DOHH2 (cell line): Measurements from ENCODE around the gene ANKRD29.

Source experiments
- H3F3A ChIP-seq: fragments of 200-600 bp; sonication (generic), shearing (Covaris generic); 2 replicates; pipeline ENCODE4 v1.6.0; 2016; ENCODE audit warnings: antibody characterized with exemption, mild to moderate bottlenecking; ENCODE audit not compliant: control insufficient read depth, insufficient read depth
- H3K27ac ChIP-seq: fragments of 200-600 bp; sonication (generic); 2 replicates; pipeline ENCODE4 v1.5.1; 2014; ENCODE audit warnings: low read depth, mild to moderate bottlenecking, low read length, moderate library complexity
- H3K27me3 ChIP-seq: fragments of 200-600 bp; sonication (generic); 2 replicates; pipeline ENCODE4 v1.6.1; 2014; ENCODE audit warnings: mild to moderate bottlenecking, low read length, mixed read lengths; ENCODE audit not compliant: control insufficient read depth
- H3K36me3 ChIP-seq: fragments of 200-600 bp; sonication (generic); 2 replicates; pipeline ENCODE4 v1.6.1; 2014; ENCODE audit warnings: mild to moderate bottlenecking, low read length, moderate library complexity, mixed read lengths; ENCODE audit not compliant: control insufficient read depth
- H3K4me1 ChIP-seq: fragments of 200-600 bp; sonication (generic); 2 replicates; pipeline ENCODE4 v1.6.1; 2014; ENCODE audit warnings: mild to moderate bottlenecking, low read length, mixed read lengths; ENCODE audit not compliant: control insufficient read depth
- H3K4me2 ChIP-seq: fragments of 200-600 bp; sonication (generic); 2 replicates; pipeline ENCODE4 v1.6.0; 2014; ENCODE audit warnings: mild to moderate bottlenecking, low read length, moderate library complexity
- H3K4me3 ChIP-seq: fragments of 200-600 bp; sonication (generic); 2 replicates; pipeline ENCODE4 v1.5.1; 2014; ENCODE audit warnings: mild to moderate bottlenecking, low read length, mixed read lengths
- H3K79me2 ChIP-seq: fragments of 200-600 bp; sonication (generic); 2 replicates; pipeline ENCODE4 v1.6.1; 2014; ENCODE audit warnings: mild to moderate bottlenecking, low read length, mixed read lengths; ENCODE audit not compliant: control insufficient read depth
- H3K9me2 ChIP-seq: fragments of 200-600 bp; sonication (generic); replicated peaks from 2 replicates; pipeline ENCODE4 v1.6.1; 2014; ENCODE audit warnings: mild to moderate bottlenecking, low read length, mixed read lengths; ENCODE audit not compliant: control insufficient read depth
- H3K9me3 ChIP-seq: fragments of 200-600 bp; sonication (generic); 2 replicates; pipeline ENCODE4 v1.6.1; 2014; ENCODE audit warnings: antibody characterized with exemption, low read length, mixed read lengths; ENCODE audit not compliant: control insufficient read depth, insufficient read depth
- H4K20me1 ChIP-seq: fragments of 200-600 bp; sonication (generic); 2 replicates; pipeline ENCODE4 v1.6.0; 2014; ENCODE audit warnings: low read depth, mild to moderate bottlenecking, antibody characterized with exemption, low read length, moderate library complexity; ENCODE audit not compliant: control insufficient read depth, insufficient read depth
- EZH2phosphoT487 ChIP-seq: fragments of 200-600 bp; sonication (generic); IDR thresholded peaks from 2 replicates; pipeline ENCODE4 v1.6.1; 2017; ENCODE audit warnings: borderline replicate concordance, mild to moderate bottlenecking, antibody characterized with exemption, low read length, moderate library complexity, mixed read lengths
- TF ChIP-seq, protein P1 (sequence below): fragments of 200-600 bp; sonication (generic); IDR thresholded peaks from one replicate; pipeline ENCODE4 v1.5.1; 2014; ENCODE audit warnings: antibody characterized with exemption, mild to moderate bottlenecking, low read depth, low read length; ENCODE audit not compliant: poor library complexity, severe bottlenecking

The ANKRD29 gene

DNA sequence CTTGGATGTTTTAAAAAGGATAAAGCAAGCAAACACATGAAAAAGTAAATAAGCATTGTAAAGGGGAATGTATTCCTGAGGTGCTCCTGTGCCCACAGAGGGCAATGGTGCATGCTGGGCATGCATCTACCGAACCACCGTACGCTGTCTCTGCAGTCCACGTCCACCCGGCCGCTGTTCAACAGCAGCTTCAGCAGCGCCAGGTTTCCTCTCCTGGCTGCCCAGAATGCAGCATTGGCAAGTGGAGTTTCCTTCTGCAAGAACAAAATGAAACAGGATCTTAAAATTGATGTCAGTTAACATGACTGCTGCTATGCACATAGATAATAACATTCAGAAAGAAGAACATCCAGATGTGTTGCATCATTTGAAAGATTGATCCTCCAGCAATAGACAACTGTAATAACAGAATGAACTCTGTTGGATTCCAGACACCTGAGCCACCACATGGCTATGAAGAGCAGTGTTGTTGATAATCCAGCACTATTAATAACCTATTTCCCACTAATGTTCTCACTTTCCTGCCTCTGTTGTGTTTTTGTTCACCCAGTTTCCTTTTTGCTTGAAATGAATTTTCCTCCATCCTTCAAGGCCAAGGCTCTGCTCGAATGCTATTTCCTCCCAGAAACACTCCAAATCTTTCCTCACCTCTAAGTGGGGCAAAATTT lies 13.6 kb downstream of the ANKRD29 start:
- Histone ChIP-seq H3K9me2 (no peaks in the 10 kb centered on the region), H3K4me1 (no peaks in the 10 kb centered on the region), H3K4me2 (no peak overlapping the region), H3K27ac (no peak overlapping the region), H3K36me3 (no peaks in the 10 kb centered on the region), H3K4me3 (no peak overlapping the region), H3K27me3 (peaks cover 14% of the 10 kb centered on the region), H3K79me2 (no peaks in the 10 kb centered on the region), H4K20me1 (no peaks in the 10 kb centered on the region), H3F3A (no peaks in the 10 kb centered on the region), H3K9me3 (no peaks in the 10 kb centered on the region)
- TF ChIP-seq, protein P1, sequence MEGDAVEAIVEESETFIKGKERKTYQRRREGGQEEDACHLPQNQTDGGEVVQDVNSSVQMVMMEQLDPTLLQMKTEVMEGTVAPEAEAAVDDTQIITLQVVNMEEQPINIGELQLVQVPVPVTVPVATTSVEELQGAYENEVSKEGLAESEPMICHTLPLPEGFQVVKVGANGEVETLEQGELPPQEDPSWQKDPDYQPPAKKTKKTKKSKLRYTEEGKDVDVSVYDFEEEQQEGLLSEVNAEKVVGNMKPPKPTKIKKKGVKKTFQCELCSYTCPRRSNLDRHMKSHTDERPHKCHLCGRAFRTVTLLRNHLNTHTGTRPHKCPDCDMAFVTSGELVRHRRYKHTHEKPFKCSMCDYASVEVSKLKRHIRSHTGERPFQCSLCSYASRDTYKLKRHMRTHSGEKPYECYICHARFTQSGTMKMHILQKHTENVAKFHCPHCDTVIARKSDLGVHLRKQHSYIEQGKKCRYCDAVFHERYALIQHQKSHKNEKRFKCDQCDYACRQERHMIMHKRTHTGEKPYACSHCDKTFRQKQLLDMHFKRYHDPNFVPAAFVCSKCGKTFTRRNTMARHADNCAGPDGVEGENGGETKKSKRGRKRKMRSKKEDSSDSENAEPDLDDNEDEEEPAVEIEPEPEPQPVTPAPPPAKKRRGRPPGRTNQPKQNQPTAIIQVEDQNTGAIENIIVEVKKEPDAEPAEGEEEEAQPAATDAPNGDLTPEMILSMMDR, result no peak
- TF ChIP-seq EZH2phosphoT487, result no peak

DNA sequence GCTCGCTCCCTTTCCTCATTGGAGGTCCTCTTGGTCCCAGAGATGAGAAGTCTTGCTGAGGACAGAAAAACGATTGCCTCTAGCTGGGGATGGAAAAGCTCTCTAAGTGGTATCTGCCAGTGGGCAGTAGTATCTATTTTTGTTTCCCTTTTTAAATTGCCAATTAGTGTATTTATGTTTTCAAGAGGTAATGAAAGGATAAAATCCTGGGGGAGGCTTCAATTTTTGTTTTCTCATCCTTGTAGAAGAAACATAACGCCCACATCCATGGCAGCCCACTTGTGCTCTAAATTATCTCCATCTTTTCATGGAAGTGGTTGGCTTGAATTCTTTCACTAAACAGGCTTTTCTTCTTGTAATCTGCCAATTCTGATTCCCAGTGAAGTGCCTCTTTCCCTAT lies 14.3 kb downstream of the ANKRD29 start:
- TF ChIP-seq, protein P1, result no peak
- no peak for TF ChIP-seq EZH2phosphoT487
- no peaks in the 10 kb centered on the region for H4K20me1 ChIP-seq
- no peak overlapping the region for H3K4me2 ChIP-seq
- no peaks in the 10 kb centered on the region for H3F3A ChIP-seq
- no peaks in the 10 kb centered on the region for H3K9me2 ChIP-seq
- H3K4me1 ChIP-seq, result no peaks in the 10 kb centered on the region
- no peak overlapping the region for H3K4me3 ChIP-seq
- H3K27me3 ChIP-seq, result peaks cover 17% of the 10 kb centered on the region
- H3K79me2 ChIP-seq, result no peaks in the 10 kb centered on the region
- H3K9me3 ChIP-seq, result no peaks in the 10 kb centered on the region
- no peak overlapping the region for H3K27ac ChIP-seq
- no peaks in the 10 kb centered on the region for H3K36me3 ChIP-seq

DNA sequence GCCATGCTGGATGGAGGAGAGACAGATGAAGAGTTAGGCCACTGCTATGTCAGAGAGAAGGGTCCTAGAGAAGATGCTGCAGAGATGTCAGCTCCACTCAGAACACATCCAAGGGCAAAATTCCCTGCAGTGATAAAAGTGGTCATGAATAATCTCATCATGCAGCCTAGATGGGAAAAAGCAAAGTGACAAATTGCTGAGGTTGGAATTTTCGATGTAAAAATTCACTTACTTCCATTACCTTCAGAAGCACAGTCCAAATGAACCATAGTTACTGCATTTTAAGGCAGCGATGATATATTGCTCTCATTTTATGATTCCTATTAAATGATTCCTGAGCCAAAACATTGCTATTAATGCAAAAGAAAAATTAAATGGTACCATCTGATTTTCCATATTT lies 16.4 kb downstream of the ANKRD29 start:
- peaks cover 15% of the 10 kb centered on the region for H3K27me3 ChIP-seq
- TF ChIP-seq, protein P1, result no peak
- TF ChIP-seq EZH2phosphoT487, result no peak

More for the DNA sequence above, 16.4 kb downstream of the ANKRD29 start:
- Histone ChIP-seq H3K4me1 (no peaks in the 10 kb centered on the region), H3F3A (no peaks in the 10 kb centered on the region), H3K27ac (no peak overlapping the region), H3K36me3 (no peaks in the 10 kb centered on the region), H3K9me2 (no peaks in the 10 kb centered on the region), H4K20me1 (no peaks in the 10 kb centered on the region), H3K4me3 (no peak overlapping the region), H3K9me3 (peaks cover 12% of the 10 kb centered on the region; the same call in 1 of the 2 replicates), H3K79me2 (no peaks in the 10 kb centered on the region), H3K4me2 (no peak overlapping the region)
